HG02610 (cell line): ENCODE measurements around the gene GCDH.

Source experiments
- ATAC-seq: cut with Tn5 transposase; IDR thresholded peaks from one replicate; pipeline ENCODE4 v1.9.1; 2021; ENCODE audit warnings: mild to moderate bottlenecking, moderate library complexity; ENCODE audit not compliant: unreplicated experiment

Gene GCDH

DNA sequence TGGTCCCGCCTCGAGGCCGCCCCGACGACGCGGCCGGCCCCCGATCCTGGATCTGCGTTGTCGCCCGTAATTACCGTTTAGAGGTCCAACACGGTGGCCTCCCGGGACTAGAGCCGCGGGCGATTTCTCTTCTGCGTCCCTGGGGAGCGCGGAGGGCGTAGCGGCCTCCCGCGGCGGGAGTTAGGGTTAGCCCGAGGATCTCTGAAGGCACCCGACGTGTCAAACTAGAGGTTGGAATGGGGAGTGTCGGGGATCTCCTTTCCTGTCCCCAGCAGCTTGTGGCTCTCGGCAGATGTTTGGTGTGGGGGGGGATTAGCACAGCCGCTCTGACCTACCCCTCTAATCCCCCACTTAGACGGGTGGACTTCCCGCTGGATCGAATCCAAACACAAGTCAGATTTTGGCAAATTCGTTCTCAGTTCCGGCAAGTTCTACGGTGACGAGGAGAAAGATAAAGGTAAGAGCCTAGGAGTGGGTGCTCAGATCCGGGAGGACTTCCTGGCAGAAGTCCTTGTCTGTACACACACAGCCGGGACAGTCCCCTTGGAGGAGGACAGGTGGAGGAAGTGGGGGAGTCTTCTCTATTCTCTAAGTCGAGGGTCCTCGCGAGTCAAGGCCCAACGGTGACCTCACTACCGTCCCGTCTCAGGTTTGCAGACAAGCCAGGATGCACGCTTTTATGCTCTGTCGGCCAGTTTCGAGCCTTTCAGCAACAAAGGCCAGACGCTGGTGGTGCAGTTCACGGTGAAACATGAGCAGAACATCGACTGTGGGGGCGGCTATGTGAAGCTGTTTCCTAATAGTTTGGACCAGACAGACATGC is 48.0 kb downstream of the GCDH start:
- no peak for ATAC-seq

DNA sequence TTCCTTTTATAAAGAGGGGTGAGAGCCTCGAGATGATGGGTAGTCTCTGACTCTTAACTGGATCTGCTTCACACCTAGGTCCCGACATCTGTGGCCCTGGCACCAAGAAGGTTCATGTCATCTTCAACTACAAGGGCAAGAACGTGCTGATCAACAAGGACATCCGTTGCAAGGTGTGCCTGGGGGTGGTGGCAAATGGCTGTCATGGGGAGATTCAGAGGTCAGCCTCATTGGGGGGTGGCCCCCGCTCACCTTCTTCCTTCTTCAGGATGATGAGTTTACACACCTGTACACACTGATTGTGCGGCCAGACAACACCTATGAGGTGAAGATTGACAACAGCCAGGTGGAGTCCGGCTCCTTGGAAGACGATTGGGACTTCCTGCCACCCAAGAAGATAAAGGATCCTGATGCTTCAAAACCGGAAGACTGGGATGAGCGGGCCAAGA is 49.0 kb downstream of the GCDH start:
- ATAC-seq = no peak

- ATAC-seq = no peak
Measured at GRCh38 chr19:12940897-12941296, 49.9 kb downstream of the GCDH start.

DNA sequence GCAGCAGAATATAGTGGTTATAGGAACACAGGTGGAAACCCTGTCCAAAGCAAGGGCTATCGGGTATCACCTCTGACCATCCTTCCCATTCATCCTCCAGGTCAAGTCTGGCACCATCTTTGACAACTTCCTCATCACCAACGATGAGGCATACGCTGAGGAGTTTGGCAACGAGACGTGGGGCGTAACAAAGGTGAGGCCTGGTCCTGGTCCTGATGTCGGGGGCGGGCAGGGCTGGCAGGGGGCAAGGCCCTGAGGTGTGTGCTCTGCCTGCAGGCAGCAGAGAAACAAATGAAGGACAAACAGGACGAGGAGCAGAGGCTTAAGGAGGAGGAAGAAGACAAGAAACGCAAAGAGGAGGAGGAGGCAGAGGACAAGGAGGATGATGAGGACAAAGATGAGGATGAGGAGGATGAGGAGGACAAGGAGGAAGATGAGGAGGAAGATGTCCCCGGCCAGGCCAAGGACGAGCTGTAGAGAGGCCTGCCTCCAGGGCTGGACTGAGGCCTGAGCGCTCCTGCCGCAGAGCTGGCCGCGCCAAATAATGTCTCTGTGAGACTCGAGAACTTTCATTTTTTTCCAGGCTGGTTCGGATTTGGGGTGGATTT is 52.6 kb downstream of the GCDH start:
- no peak for ATAC-seq

DNA sequence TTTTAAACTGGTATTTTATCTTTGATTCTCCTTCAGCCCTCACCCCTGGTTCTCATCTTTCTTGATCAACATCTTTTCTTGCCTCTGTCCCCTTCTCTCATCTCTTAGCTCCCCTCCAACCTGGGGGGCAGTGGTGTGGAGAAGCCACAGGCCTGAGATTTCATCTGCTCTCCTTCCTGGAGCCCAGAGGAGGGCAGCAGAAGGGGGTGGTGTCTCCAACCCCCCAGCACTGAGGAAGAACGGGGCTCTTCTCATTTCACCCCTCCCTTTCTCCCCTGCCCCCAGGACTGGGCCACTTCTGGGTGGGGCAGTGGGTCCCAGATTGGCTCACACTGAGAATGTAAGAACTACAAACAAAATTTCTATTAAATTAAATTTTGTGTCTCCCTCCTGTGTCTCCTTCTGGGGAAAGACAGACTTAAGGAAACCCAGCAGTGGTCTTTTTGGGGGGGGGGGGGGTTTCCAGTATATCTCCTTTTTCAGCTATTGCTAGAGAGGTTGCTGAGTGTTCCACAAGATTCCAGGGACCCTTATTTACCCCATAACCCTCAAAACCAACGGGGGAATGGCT is 53.2 kb downstream of the GCDH start:
- no peak for ATAC-seq

- peak; percentile 76 for ATAC-seq
Measured at GRCh38 chr19:12945479-12946091, 54.6 kb downstream of the GCDH start, which contains the start of gene RAD23A. Gene RAD23A, plus strand, starts transcription at chr19:12945862. Its CDS starts 87 bp downstream, at chr19:12945949.

DNA sequence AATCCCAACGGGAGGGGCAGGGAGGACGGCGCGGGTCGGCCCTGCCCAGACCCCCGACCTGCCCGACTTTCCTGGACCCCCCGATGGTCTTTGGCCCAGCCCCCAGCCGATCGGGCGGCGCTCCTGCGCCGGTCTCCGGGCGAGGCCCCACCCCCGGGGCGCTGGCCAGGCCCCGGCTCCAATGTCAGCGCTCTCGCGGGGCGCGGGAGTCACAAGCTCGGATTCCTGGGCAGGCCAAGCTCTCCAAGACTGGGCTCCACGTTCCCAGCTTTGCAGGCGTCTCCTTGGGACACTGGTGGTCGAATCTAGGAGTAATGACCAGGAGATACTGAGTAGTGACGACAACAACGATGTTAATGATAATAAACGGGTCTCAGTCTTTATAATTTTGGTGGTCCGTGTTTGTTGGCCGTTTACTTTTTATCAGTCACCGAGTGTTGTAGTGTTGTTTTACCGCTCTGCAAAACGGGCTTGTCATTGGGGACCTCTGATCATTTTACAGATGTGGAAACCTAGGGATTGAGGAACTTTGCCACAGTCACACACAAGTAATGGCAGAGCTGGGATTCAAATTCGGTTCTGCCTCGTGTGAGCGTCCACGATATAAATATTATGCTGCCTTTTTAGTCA is 55.2 kb downstream of the GCDH start:
- ATAC-seq = peak; percentile 34

- ATAC-seq = no peak
Measured at GRCh38 chr19:12946731-12947496, 56.0 kb downstream of the GCDH start.

DNA sequence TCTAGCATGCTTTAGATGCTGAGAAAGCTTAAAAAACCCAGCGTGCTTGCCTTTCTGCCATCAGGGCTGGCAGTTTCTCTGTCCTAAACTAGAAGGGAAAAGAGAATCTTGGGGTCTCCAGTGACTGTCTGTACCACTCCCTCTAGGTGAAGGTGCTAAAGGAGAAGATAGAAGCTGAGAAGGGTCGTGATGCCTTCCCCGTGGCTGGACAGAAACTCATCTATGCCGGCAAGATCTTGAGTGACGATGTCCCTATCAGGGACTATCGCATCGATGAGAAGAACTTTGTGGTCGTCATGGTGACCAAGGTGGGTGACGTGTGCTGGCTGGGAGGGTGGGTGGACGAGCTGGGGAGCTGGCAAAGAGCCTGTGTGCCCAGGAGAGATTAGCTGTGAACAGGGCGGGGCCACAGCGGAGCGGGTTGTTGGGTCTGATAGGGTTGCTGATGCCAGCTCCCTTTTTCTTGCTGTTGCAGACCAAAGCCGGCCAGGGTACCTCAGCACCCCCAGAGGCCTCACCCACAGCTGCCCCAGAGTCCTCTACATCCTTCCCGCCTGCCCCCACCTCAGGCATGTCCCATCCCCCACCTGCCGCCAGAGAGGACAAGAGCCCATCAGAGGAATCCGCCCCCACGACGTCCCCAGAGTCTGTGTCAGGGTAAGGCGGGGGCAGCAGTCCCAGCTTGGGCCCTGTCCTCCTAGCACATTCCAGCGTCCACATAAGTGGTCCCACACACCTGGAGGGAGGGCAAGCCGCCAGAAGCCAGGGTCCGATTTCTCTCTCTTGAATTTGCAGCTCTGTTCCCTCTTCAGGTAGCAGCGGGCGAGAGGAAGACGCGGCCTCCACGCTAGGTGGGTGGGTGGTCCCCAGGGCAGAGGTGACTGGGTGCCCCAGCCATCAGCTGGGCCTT is 57.0 kb downstream of the GCDH start:
- no peak for ATAC-seq

DNA sequence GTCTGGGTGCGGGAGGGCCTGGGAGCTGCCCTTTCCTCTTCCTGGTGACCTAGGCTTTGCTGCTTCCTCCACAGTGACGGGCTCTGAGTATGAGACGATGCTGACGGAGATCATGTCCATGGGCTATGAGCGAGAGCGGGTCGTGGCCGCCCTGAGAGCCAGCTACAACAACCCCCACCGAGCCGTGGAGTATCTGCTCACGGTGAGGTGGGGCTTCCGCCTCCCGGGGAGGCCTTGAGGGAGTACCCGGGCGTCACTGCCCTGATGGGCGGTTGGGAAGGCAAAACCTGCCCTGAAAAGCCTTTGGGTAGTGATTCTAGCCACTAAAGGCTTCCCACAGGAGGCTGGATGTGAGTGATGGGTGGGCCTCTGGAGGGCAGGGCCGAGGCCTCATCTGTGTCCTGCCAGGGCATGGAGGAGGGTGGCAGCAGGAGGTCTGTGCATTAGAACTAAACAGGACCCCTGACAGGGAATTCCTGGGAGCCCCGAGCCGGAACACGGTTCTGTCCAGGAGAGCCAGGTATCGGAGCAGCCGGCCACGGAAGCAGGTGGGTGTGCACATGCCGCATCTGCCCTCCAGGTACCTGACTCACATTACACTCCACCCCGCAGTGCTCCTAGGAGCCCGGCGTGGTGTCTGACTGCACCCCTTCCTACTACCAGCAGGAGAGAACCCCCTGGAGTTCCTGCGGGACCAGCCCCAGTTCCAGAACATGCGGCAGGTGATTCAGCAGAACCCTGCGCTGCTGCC is 57.8 kb downstream of the GCDH start:
- ATAC-seq = no peak
